ENCODE measurements around the gene RASSF6. TPM values are rescaled to one million over a fixed set of nuclear protein-coding genes. Genes with fewer than 3 reads are reported as not detected.
"Not testable (repeated sequence)": the region's sequence is repeated elsewhere in the genome, so short reads cannot be mapped to it uniquely, and the experiment has no call there.

RASSF6 gene
- total RNA-seq, 6 experiments from 2014 or later = not detected

DNA sequence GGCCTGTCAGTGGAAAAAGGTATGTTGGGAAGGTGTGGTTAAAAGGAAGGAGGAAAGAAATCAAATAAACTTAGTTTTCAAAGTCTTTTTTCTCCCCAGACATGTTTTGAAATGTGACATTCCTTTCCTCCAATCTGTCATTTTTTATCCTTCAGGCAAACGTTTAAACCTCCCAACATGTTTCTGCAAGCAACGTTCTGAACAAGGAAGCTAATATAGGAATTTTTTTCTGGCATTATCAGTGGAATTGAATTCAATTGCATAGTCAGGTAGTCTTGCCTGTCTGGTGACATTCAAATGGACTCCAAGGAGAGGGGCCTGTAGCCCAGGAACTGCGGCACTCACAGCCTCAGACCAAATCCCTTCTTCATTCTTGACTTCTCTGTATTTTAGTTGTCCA lies 30.0 kb upstream of the RASSF6 start:
- H3K27ac Mint-ChIP-seq = no peak overlapping the region
- H3K9me3 Mint-ChIP-seq = no peaks in the 10 kb centered on the region
- H3K27me3 Mint-ChIP-seq (ENCODE audit: insufficient read depth) = peaks cover 5% of the 10 kb centered on the region; the same call in 1 of the 2 replicates
- TF ChIP-seq, protein P1, sequence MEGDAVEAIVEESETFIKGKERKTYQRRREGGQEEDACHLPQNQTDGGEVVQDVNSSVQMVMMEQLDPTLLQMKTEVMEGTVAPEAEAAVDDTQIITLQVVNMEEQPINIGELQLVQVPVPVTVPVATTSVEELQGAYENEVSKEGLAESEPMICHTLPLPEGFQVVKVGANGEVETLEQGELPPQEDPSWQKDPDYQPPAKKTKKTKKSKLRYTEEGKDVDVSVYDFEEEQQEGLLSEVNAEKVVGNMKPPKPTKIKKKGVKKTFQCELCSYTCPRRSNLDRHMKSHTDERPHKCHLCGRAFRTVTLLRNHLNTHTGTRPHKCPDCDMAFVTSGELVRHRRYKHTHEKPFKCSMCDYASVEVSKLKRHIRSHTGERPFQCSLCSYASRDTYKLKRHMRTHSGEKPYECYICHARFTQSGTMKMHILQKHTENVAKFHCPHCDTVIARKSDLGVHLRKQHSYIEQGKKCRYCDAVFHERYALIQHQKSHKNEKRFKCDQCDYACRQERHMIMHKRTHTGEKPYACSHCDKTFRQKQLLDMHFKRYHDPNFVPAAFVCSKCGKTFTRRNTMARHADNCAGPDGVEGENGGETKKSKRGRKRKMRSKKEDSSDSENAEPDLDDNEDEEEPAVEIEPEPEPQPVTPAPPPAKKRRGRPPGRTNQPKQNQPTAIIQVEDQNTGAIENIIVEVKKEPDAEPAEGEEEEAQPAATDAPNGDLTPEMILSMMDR (IDR thresholded peaks at IDR 0.05) = no peak
- H3K4me1 Mint-ChIP-seq (ENCODE audit: low read depth) = no peaks in the 10 kb centered on the region
- H3K4me3 Mint-ChIP-seq = no peak overlapping the region
- no peaks in the 10 kb centered on the region for H3K36me3 Mint-ChIP-seq (ENCODE audit: low read depth)
- DNase-seq = no peak

- Mint-ChIP-seq H3K9me3 (no peaks in the 10 kb centered on the region), H3K27ac (no peak overlapping the region), H3K4me3 (no peak overlapping the region), H3K36me3 (ENCODE audit: low read depth) (no peaks in the 10 kb centered on the region), H3K4me1 (ENCODE audit: low read depth) (no peaks in the 10 kb centered on the region), H3K27me3 (ENCODE audit: insufficient read depth) (peaks cover 7% of the 10 kb centered on the region)
- TF ChIP-seq, protein P1 (IDR thresholded peaks at IDR 0.05) = no peak
- no peak for DNase-seq
These were observed 28.2 kb upstream of the RASSF6 start for GRCh38 chr4:73648478-73648877.

DNA sequence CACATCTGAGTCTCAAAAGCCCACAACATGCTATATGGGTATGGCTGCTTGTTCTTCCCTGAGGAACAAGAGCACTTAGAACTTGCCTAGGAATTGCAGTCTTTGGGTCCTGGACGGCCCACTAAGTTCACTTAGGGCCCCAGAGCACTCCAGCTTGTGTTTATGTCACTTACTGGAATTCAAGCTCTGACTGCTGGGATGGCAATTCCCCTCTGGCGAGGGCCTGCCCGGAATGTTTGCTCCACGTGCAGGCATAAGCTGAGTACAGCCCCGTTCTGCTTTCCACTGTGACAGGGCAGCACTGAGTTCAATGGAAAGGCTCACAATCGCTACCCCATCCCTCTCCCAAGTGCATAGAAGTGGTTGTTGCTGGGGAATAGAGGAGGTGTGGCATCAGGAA lies 25.9 kb upstream of the RASSF6 start:
- no peak for DNase-seq
- H3K4me1 Mint-ChIP-seq (ENCODE audit: low read depth) = no peaks in the 10 kb centered on the region
- no peak overlapping the region for H3K4me3 Mint-ChIP-seq
- H3K36me3 Mint-ChIP-seq (ENCODE audit: low read depth) = no peaks in the 10 kb centered on the region
- no peak overlapping the region for H3K27ac Mint-ChIP-seq
- H3K27me3 Mint-ChIP-seq (ENCODE audit: insufficient read depth) = peaks cover 10% of the 10 kb centered on the region
- TF ChIP-seq, protein P1 (IDR thresholded peaks at IDR 0.05) = no peak
- no peaks in the 10 kb centered on the region for H3K9me3 Mint-ChIP-seq

DNA sequence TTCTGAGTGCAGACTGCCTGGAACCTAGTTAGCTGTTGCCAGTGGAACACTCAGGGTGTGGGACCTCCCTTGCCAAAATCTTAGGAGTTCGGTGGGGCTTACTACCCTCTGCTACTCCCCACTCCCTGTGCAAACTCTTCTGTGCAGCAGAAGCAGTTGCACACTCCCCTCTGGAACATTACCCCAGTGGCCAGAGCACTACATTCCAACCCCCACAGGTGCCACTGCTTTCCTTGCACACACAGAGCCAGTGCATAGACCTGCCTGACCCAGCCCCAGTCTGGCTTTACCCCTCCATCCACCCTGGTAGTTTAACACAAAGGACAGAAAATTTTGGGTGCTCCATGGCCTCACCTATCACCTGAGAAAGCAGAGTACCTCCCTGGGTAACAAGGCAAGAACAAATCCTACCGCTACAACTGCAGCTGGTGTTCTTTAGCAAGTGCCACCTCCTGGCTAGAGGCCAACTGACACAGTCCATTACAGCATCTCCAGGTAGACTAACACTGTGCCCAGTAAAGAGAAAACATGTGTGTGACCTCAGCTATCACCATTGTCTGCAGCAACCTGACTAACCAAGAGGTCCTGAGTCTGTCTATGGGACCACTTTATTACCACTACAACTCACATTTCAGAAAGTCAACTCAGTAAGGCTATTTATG lies 11.5 kb upstream of the RASSF6 start:
- 0 out of 2 replicates have a peak, but pooled peaks cover under 1% of the 10 kb centered on the region for H3K4me1 Mint-ChIP-seq (ENCODE audit: low read depth)
- no peaks in the 10 kb centered on the region for H3K9me3 Mint-ChIP-seq
- H3K27me3 Mint-ChIP-seq (ENCODE audit: insufficient read depth) = peaks cover 21% of the 10 kb centered on the region
- H3K36me3 Mint-ChIP-seq (ENCODE audit: low read depth) = no peaks in the 10 kb centered on the region
- H3K4me3 Mint-ChIP-seq = no peak overlapping the region
- H3K27ac Mint-ChIP-seq = no peak overlapping the region
- no peak for DNase-seq
- TF ChIP-seq, protein P1 (IDR thresholded peaks at IDR 0.05) = no peak

DNA sequence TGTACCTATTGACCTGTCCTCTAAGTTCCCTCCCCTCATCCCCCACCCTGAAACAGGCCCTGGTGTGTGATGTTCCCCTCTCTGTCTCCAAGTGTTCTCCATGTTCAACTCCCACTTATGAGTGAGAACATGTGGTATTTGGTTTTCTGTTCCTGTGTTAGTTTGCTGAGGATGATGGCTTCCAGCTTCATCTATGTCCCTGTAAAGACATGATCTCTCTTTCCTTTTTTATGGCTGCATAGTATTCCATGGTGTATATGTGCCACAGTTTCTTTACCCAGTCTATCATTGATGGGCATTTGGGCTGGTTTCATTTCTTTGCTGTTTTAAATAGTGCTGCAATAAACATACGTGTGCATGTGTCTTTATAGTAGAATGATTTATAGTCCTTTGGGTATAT lies 8.6 kb upstream of the RASSF6 start:
- H3K27me3 Mint-ChIP-seq (ENCODE audit: insufficient read depth) = peaks cover 14% of the 10 kb centered on the region
- not testable (repeated sequence) for H3K27ac Mint-ChIP-seq; H3K4me3 Mint-ChIP-seq; H3K9me3 Mint-ChIP-seq; DNase-seq; H3K4me1 Mint-ChIP-seq (ENCODE audit: low read depth); H3K36me3 Mint-ChIP-seq (ENCODE audit: low read depth)

GRCh38 chr4:73621357-73621756 lies 1.1 kb upstream of the RASSF6 start:
- Mint-ChIP-seq H3K27ac (no peak overlapping the region), H3K27me3 (ENCODE audit: insufficient read depth) (peaks cover 18% of the 10 kb centered on the region), H3K4me1 (ENCODE audit: low read depth) (no peaks in the 10 kb centered on the region; the same call in 1 of the 2 replicates), H3K36me3 (ENCODE audit: low read depth) (no peaks in the 10 kb centered on the region), H3K9me3 (no peaks in the 10 kb centered on the region), H3K4me3 (no peak overlapping the region)
- TF ChIP-seq, protein P1 (IDR thresholded peaks at IDR 0.05) = no peak
- DNase-seq = no peak
